Activated CD8-positive, alpha-beta T cell treated with anti-CD3 and anti-CD28 coated beads for 36 hours (primary cell): Measurements from ENCODE around the gene GNS. TPM values are rescaled to one million over a fixed set of nuclear protein-coding genes. Genes with fewer than 3 reads are reported as not detected.

Experiments
- ATAC-seq: fragments of 200-7000 bp; cut with Tn5 transposase; one replicate; pipeline ENCODE4 v1.10.0; 2021; ENCODE audit warnings: mild to moderate bottlenecking, moderate library complexity
- CTCF ChIA-PET: fragments of 350-600 bp; sonication (Branson Sonifier 250); formaldehyde crosslinking; loops from one replicate; lab custom pipeline; 2021; ENCODE audit warnings: antibody characterized with exemption; lab: Charles Lee
- POLR2A ChIA-PET: fragments of 350-600 bp; sonication (Branson Sonifier 250); formaldehyde crosslinking; loops from one replicate; lab custom pipeline; 2021; ENCODE audit warnings: antibody characterized with exemption; lab: Charles Lee
- DNase-seq: peaks from one replicate; pipeline ENCODE4 v3.0.0-alpha.2; 2020
- H3K27ac Mint-ChIP-seq: one replicate; pipeline ENCODE4 v1.8.0; 2021; ENCODE audit warnings: mild to moderate bottlenecking, mixed read lengths
- H3K27me3 Mint-ChIP-seq: one replicate; pipeline ENCODE4 v1.8.0; 2021; ENCODE audit warnings: mixed read lengths
- H3K36me3 Mint-ChIP-seq: one replicate; pipeline ENCODE4 v1.8.0; 2021; ENCODE audit warnings: low read depth, mixed read lengths
- H3K4me1 Mint-ChIP-seq: one replicate; pipeline ENCODE4 v1.8.0; 2021; ENCODE audit warnings: low read depth, mixed read lengths
- H3K4me3 Mint-ChIP-seq: one replicate; pipeline ENCODE4 v1.8.0; 2021; ENCODE audit warnings: mild to moderate bottlenecking, moderate library complexity, mixed read lengths
- H3K9me3 Mint-ChIP-seq: one replicate; pipeline ENCODE4 v1.8.0; 2021; ENCODE audit warnings: mixed read lengths
- CTCF ChIP-seq: fragments of 200-600 bp; IDR thresholded peaks from one replicate; pipeline ENCODE4 v1.8.0; 2022; ENCODE audit warnings: antibody characterized with exemption, mild to moderate bottlenecking
- intact Hi-C: fragments of 100-400 bp; cut with micrococcal nuclease; formaldehyde crosslinking; loops from one replicate; pipeline ENCODE4 v1.10.0; 2022
- total RNA-seq, 2 experiments: library from RNA; stranded (reverse); gene quantifications; one replicate each; pipeline ENCODE4 v1.2.3, GENCODE V29; 2021

Gene GNS
- total RNA-seq, 2 experiments from 2014 or later: 16.4 to 19.2 TPM

DNA sequence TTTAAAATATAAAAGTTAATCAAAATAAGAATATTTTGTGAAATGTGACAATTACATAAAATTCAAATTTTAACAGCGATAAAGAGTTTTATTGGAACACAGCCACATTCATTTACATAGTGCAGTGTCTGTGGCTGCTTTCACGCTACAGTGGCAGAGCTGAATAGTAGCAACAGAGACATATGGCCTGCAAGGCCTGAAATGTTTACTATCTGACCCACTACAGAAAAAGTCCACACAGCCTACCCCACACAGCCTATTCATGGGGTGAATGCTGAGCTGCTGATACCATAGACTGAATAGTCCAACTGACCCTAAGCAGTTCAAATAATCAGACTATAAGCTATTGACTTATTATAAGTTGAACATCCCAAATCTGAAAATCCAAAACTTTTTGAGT lies 13.2 kb downstream of the GNS start:
- intact Hi-C loops: no loop called here
- H3K27ac Mint-ChIP-seq: no peak overlapping the region
- DNase-seq (no peak), ATAC-seq (no peak)
- H3K4me3 Mint-ChIP-seq: no peak overlapping the region
- ChIA-PET POLR2A (interaction anchor here (1.8 kb wide), 1 partner anchor 9 kb away, joined by 5 read pairs; no protein-coding TSS in a partner anchor), CTCF (interaction anchor here (0.8 to 1.8 kb wide), 7 partner anchors 10 to 197 kb away, joined by 3 to 6 read pairs (median 4); no protein-coding TSS in a partner anchor)
- no peaks in the 10 kb centered on the region for H3K27me3 Mint-ChIP-seq
- H3K9me3 Mint-ChIP-seq: no peaks in the 10 kb centered on the region
- H3K36me3 Mint-ChIP-seq: peaks cover 36% of the 10 kb centered on the region
- no peak for TF ChIP-seq CTCF
- H3K4me1 Mint-ChIP-seq: peaks cover 3% of the 10 kb centered on the region

DNA sequence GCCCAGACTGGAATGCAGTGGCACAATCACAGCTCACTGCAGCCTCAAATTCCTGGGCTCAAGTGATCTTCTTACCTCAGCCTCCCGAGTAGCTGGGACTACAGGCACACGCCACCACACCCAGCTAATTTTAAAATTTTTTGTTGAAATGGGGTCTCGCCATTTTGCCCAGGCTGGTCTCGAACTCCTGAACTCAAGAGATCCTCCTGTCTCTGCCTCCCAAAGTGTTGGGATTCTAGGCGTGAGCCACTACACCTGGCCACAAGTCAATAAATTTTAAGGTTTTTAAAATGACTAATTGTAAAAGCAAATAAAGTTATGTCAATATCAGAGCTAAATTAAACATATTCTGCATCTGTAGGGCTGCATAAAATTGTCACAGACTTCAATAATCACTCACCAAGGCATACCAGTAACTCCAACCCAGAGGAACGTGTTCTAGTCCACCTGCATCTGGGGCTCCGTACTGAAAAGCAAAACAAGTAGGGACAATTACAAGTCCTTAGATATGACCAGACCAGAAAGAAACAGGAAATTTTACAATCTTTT lies 13.9 kb downstream of the GNS start:
- ChIA-PET POLR2A (interaction anchor here (1.8 kb wide), 1 partner anchor 10 kb away, joined by 5 read pairs; no protein-coding TSS in a partner anchor), CTCF (interaction anchor here (1.2 to 1.8 kb wide), 4 partner anchors 9 to 51 kb away, joined by 3 to 4 read pairs (median 4); no protein-coding TSS in a partner anchor)
- Mint-ChIP-seq H3K4me1 (peaks cover 3% of the 10 kb centered on the region), H3K36me3 (peaks cover 36% of the 10 kb centered on the region), H3K27me3 (no peaks in the 10 kb centered on the region), H3K27ac (no peak overlapping the region), H3K4me3 (no peak overlapping the region), H3K9me3 (no peaks in the 10 kb centered on the region)
- no peak for TF ChIP-seq CTCF
- ATAC-seq: no peak
- intact Hi-C loops: no loop called here
- no peak for DNase-seq

GRCh38 chr12:64744422-64745258 lies 14.6 kb downstream of the GNS start:
- Mint-ChIP-seq H3K4me3 (no peak overlapping the region), H3K27ac (no peak overlapping the region), H3K27me3 (no peaks in the 10 kb centered on the region), H3K9me3 (no peaks in the 10 kb centered on the region), H3K36me3 (peaks cover 40% of the 10 kb centered on the region), H3K4me1 (peaks cover 3% of the 10 kb centered on the region)
- no peak for DNase-seq
- ChIA-PET CTCF (interaction anchor here (1.2 to 1.8 kb wide), 3 partner anchors 9 to 51 kb away, joined by 3 to 4 read pairs (median 4); no protein-coding TSS in a partner anchor), POLR2A (interaction anchor here (1.8 kb wide), 1 partner anchor 10 kb away, joined by 5 read pairs; no protein-coding TSS in a partner anchor)
- TF ChIP-seq CTCF: no peak
- no peak for ATAC-seq
- intact Hi-C loops: no loop called here

DNA sequence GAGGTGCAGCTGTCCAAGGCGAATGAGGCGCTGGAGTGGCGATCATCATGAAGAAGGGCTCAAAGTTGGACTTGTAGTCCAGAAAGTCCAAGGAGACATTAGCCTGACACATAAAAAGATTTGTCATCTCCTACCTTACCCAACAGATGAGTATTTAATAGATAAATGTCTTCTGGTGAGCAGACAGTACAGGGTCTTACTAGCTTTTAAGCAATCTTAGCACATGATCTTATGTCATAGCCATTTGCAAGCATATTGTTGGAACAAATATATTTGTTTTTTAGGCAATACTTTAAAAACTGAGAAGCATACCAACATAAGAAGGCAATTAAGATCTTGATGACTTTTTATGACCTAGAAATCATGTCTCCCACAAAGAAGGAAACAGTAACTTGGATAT lies 16.0 kb downstream of the GNS start:
- ChIA-PET POLR2A (no interaction called here), CTCF (interaction anchor here (1.1 to 1.2 kb wide), 2 partner anchors 7 to 41 kb away, joined by 3 to 4 read pairs; no protein-coding TSS in a partner anchor)
- intact Hi-C loops: no loop called here
- no peak overlapping the region for H3K27ac Mint-ChIP-seq
- peaks cover 42% of the 10 kb centered on the region for H3K36me3 Mint-ChIP-seq
- TF ChIP-seq CTCF: no peak
- ATAC-seq: no peak
- H3K9me3 Mint-ChIP-seq: no peaks in the 10 kb centered on the region
- H3K27me3 Mint-ChIP-seq: no peaks in the 10 kb centered on the region
- DNase-seq: no peak
- peaks cover 3% of the 10 kb centered on the region for H3K4me1 Mint-ChIP-seq
- H3K4me3 Mint-ChIP-seq: no peak overlapping the region
